Calu3 (cell line): ENCODE data around the gene LGR6. TPM values are rescaled to one million over a fixed set of nuclear protein-coding genes. Genes with fewer than 3 reads are reported as not detected.

Experiments used
- BruUV-seq: library from RNA; stranded (reverse); fragments of 400-500 nt; replicated peaks from 2 replicates; lab custom pipeline; 2021; lab: Mats Ljungman, UMichigan
- CTCF ChIA-PET: fragments of 300-600 bp; sonication (Branson Sonifier 250); formaldehyde crosslinking; loops from one replicate; lab custom pipeline; 2022; ENCODE audit warnings: antibody characterized with exemption; lab: Charles Lee
- DNase-seq: peaks from one replicate; pipeline ENCODE4 v3.0.0; 2022
- H3K27ac Mint-ChIP-seq: one replicate; pipeline ENCODE4 v1.8.0; 2022; ENCODE audit warnings: mixed read lengths; ENCODE audit not compliant: unreplicated experiment
- H3K27me3 Mint-ChIP-seq: one replicate; pipeline ENCODE4 v1.8.0; 2022; ENCODE audit warnings: mixed read lengths; ENCODE audit not compliant: unreplicated experiment
- H3K36me3 Mint-ChIP-seq: one replicate; pipeline ENCODE4 v1.8.0; 2022; ENCODE audit warnings: mild to moderate bottlenecking, moderate library complexity, mixed read lengths; ENCODE audit not compliant: insufficient read depth, unreplicated experiment
- H3K4me1 Mint-ChIP-seq: one replicate; pipeline ENCODE4 v1.8.0; 2022; ENCODE audit warnings: mild to moderate bottlenecking, low read depth, mixed read lengths; ENCODE audit not compliant: unreplicated experiment
- H3K4me3 Mint-ChIP-seq: one replicate; pipeline ENCODE4 v1.8.0; 2022; ENCODE audit warnings: mild to moderate bottlenecking, low read depth, moderate library complexity, mixed read lengths; ENCODE audit not compliant: unreplicated experiment
- H3K9me3 Mint-ChIP-seq: one replicate; pipeline ENCODE4 v1.8.0; 2022; ENCODE audit warnings: low read depth, mixed read lengths; ENCODE audit not compliant: unreplicated experiment
- intact Hi-C: fragments of 100-400 bp; cut with micrococcal nuclease; formaldehyde crosslinking; loops from one replicate; pipeline ENCODE4 v1.10.0; 2022; ENCODE audit not compliant: unreplicated experiment
- total RNA-seq: library from RNA; stranded (reverse); gene quantifications from 2 replicates; pipeline ENCODE4 v1.2.3, GENCODE V29; 2022
- TF ChIP-seq, protein P1 (sequence below): fragments of 200-600 bp; IDR thresholded peaks from one replicate; pipeline ENCODE4 v1.8.0; 2022; ENCODE audit warnings: antibody characterized with exemption; ENCODE audit not compliant: unreplicated experiment

Gene LGR6
- total RNA-seq, 1 experiment from 2014 or later: not detected

- Mint-ChIP-seq H3K4me3 (no peak overlapping the region), H3K27ac (no peak overlapping the region)
Measured at GRCh38 chr1:202201971-202202370, 8.4 kb downstream of the LGR6 start.

DNA sequence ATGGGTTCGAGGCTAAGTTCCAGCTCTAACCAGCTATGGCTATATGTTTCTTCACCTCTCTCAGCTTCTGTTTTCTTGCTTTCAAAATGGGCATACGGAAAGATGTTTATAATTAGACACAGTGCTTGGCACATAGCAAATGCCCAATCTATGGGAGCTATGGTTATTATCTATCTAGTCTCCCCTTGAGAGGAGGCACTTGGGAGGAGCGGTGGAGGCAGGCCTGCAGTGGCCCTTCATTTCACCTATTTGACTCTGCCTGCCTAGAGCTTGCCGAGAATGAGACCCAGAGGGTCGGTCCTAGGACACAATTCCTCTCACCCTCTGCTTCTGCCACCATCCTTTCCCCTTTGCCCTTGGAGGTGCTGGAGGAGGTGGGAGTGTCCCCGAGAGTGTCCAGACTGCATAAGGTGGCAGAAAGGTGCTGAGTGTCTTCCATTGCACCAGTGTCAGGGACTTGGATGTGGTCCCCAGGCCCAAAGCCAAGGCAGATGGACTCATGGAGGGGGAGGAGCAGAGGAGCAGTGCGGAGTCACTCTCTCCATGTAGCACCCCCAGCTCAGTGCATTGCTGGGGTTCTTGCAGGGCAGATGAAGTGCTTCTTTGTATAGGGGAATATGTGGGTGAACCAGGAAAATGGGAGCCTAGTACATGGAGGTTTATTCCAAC, 9.0 kb downstream of the LGR6 start:
- Mint-ChIP-seq H3K4me1 (peaks cover 36% of the 10 kb centered on the region), H3K36me3 (peaks cover 4% of the 10 kb centered on the region), H3K27me3 (peaks cover 15% of the 10 kb centered on the region), H3K27ac (no peak overlapping the region), H3K4me3 (no peak overlapping the region), H3K9me3 (no peaks in the 10 kb centered on the region)
- BruUV-seq: no TSS peak
- CTCF ChIA-PET: interaction anchor here (1.1 kb wide), 2 partner anchors 13 to 113 kb away, joined by 3 to 4 read pairs; no protein-coding TSS in a partner anchor
- DNase-seq: no peak
- TF ChIP-seq, protein P1, sequence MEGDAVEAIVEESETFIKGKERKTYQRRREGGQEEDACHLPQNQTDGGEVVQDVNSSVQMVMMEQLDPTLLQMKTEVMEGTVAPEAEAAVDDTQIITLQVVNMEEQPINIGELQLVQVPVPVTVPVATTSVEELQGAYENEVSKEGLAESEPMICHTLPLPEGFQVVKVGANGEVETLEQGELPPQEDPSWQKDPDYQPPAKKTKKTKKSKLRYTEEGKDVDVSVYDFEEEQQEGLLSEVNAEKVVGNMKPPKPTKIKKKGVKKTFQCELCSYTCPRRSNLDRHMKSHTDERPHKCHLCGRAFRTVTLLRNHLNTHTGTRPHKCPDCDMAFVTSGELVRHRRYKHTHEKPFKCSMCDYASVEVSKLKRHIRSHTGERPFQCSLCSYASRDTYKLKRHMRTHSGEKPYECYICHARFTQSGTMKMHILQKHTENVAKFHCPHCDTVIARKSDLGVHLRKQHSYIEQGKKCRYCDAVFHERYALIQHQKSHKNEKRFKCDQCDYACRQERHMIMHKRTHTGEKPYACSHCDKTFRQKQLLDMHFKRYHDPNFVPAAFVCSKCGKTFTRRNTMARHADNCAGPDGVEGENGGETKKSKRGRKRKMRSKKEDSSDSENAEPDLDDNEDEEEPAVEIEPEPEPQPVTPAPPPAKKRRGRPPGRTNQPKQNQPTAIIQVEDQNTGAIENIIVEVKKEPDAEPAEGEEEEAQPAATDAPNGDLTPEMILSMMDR: no peak
- intact Hi-C loops: no loop called here

More at GRCh38 chr1:202201971-202202370, 8.4 kb downstream of the LGR6 start:
- no peaks in the 10 kb centered on the region for H3K9me3 Mint-ChIP-seq
- intact Hi-C loops: no loop called here
- CTCF ChIA-PET: interaction anchor here (1.1 kb wide), 2 partner anchors 12 to 114 kb away, joined by 3 to 4 read pairs; no protein-coding TSS in a partner anchor
- no TSS peak for BruUV-seq
- DNase-seq: no peak
- peaks cover 37% of the 10 kb centered on the region for H3K4me1 Mint-ChIP-seq
- TF ChIP-seq, protein P1: no peak
- H3K27me3 Mint-ChIP-seq: peaks cover 20% of the 10 kb centered on the region
- peaks cover 4% of the 10 kb centered on the region for H3K36me3 Mint-ChIP-seq

DNA sequence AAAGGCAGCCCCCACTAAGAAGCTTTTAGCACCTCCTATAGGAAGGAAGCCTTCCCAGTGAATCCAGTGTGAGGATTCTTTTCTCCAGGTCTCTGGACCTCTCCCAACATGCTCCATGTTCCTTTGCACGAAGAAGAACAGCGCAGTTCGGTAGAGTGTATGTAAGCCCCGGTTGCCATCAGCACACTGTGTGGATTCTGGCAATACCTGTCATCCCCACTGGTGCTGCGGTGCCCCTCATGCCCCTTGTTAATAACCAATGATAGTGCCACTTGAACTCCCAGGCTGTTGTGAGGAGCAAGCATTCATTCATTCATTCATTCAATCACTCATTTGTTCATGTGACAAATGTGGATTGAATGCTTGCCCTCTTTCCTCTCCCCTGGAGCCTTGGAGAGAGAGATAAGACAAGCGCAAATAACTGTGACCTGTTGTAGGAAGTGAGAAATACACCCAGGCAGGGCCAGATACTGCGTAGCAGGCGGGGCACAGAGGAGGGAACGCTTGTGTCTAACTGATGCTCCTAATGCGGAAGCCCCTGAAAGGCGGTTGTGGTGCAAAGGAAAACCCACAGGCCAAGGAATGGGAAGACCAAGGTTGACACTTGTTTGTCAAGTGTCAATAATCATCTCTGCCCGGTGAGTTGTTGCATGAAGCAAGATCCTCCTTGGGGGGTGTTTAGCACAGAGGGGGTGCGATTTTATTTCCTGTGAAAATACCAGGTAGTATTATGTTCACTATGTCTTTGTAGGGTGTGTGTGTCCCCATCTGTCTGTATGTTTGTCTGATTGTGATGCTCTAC, 9.8 kb downstream of the LGR6 start:
- BruUV-seq: no TSS peak
- H3K9me3 Mint-ChIP-seq: no peaks in the 10 kb centered on the region
- TF ChIP-seq, protein P1: no peak
- H3K4me3 Mint-ChIP-seq: no peak overlapping the region
- intact Hi-C loops: no loop called here
- H3K4me1 Mint-ChIP-seq: peaks cover 28% of the 10 kb centered on the region
- CTCF ChIA-PET: interaction anchor here (1.1 kb wide), 1 partner anchor 13 kb away, joined by 4 read pairs; no protein-coding TSS in a partner anchor
- no peak overlapping the region for H3K27ac Mint-ChIP-seq
- no peak for DNase-seq
- H3K36me3 Mint-ChIP-seq: peaks cover 4% of the 10 kb centered on the region
- peaks cover 15% of the 10 kb centered on the region for H3K27me3 Mint-ChIP-seq

DNA sequence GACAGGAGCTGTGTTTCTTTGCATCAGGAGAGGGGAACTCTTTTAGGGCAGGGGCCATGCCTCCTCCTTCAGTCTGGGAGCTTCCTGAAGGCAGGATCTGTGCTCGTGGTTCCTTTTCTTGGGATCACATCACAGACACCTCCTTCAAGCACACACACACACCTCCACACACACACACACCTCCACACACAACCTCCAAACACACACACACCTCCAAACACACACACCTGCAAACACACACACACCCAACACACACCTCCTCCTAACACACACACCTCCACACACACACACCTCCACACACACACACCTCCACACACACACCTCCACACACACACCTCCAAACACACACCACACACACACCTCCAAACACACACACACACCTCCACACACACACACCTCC, 10.5 kb downstream of the LGR6 start:
- Mint-ChIP-seq H3K4me3 (no peak overlapping the region), H3K9me3 (no peaks in the 10 kb centered on the region)

More for the DNA sequence above, 10.5 kb downstream of the LGR6 start:
- peaks cover 4% of the 10 kb centered on the region for H3K36me3 Mint-ChIP-seq
- no TSS peak for BruUV-seq
- TF ChIP-seq, protein P1: no peak
- H3K27ac Mint-ChIP-seq: no peak overlapping the region
- intact Hi-C loops: no loop called here
- peaks cover 22% of the 10 kb centered on the region for H3K4me1 Mint-ChIP-seq
- DNase-seq: no peak
- CTCF ChIA-PET: no interaction called here
- peaks cover 14% of the 10 kb centered on the region for H3K27me3 Mint-ChIP-seq
